HEK293 (cell line): ENCODE results near the gene TULP1.

ENCODE experiments used
- MYNN ChIP-seq: fragments of 450-650 bp; formaldehyde crosslinking; IDR thresholded peaks from 2 replicates; pipeline ENCODE4 v1.5.1; 2016; ENCODE audit warnings: missing biosample characterization, missing genetic modification characterization, borderline replicate concordance
- ZNF114 ChIP-seq: fragments of 450-650 bp; formaldehyde crosslinking; IDR thresholded peaks from 2 replicates; pipeline ENCODE4 v1.5.0; 2017; ENCODE audit warnings: missing biosample characterization, missing genetic modification characterization
- ZNF302 ChIP-seq: fragments of 450-650 bp; formaldehyde crosslinking; IDR thresholded peaks from 2 replicates; pipeline ENCODE4 v1.5.1; 2016; ENCODE audit warnings: missing biosample characterization, missing genetic modification characterization, low read depth
- ZNF391 ChIP-seq: fragments of 450-650 bp; formaldehyde crosslinking; IDR thresholded peaks from 2 replicates; pipeline ENCODE4 v1.5.1; 2016; ENCODE audit warnings: low read depth, missing biosample characterization, missing genetic modification characterization, borderline replicate concordance
- ZNF747 ChIP-seq: fragments of 450-650 bp; formaldehyde crosslinking; IDR thresholded peaks from 2 replicates; pipeline ENCODE4 v1.5.1; 2016; ENCODE audit warnings: missing biosample characterization, missing genetic modification characterization
- TF ChIP-seq, protein P1 (sequence below): fragments of 450-650 bp; formaldehyde crosslinking; IDR thresholded peaks from 2 replicates; pipeline ENCODE4 v1.5.1; 2016; ENCODE audit warnings: missing biosample characterization, missing genetic modification characterization
- TF ChIP-seq, protein P2 (sequence below): sonication (generic); formaldehyde crosslinking; IDR thresholded peaks from 2 replicates; pipeline ENCODE4 v1.8.1; 2022; ENCODE audit warnings: mild to moderate bottlenecking, moderate library complexity, missing genetic modification reagents
- TF ChIP-seq, protein P3 (sequence below): IDR thresholded peaks from 2 replicates; pipeline ENCODE4 v1.6.1; 2011; ENCODE audit warnings: mild to moderate bottlenecking, low read depth, low read length, borderline replicate concordance

DNA sequence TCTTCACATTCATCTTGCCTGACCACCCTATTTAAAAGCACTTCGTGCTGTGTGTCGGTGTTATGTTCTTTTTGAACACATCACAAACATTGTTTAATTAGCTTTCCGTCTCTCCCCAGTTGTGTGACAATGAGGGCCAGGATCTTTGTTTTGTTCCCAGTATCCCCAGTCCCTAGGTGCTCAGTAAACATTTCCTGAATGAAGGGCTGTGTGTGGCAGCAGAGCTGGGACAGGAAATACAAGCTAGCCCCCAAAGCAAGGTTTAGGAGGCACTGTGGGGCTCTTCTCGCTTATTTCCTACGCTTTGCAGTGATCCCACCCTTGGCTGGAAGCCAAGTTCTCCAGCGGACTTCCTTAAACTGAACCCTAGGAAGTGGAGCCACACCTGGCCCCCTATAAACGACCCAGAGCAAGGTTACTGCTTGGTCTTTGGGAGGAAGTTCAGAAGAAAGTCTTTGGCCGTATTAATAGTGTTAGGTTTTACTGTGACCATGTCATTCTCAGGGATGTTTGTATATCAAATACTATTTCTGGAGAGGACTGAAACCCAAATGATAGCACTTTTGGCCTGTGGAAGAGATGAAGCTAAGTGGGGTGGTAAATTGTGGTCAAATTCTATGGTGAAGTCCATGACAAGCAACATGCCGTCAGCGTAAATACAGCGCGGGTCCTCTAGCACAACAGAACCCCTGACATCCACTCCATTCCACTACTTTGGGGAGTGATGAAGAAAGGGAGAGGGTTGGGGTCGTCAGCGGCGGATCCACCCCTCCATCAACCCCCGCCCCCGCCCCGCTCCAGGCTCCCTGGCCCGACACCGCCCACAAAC, 61.1 kb downstream of the TULP1 start:
- TF ChIP-seq ZNF747 (tag by site-specific recombination): no peak
- TF ChIP-seq ZNF391 (tag by site-specific recombination): no peak
- TF ChIP-seq ZNF302 (tag by site-specific recombination): no peak
- TF ChIP-seq, protein P1, sequence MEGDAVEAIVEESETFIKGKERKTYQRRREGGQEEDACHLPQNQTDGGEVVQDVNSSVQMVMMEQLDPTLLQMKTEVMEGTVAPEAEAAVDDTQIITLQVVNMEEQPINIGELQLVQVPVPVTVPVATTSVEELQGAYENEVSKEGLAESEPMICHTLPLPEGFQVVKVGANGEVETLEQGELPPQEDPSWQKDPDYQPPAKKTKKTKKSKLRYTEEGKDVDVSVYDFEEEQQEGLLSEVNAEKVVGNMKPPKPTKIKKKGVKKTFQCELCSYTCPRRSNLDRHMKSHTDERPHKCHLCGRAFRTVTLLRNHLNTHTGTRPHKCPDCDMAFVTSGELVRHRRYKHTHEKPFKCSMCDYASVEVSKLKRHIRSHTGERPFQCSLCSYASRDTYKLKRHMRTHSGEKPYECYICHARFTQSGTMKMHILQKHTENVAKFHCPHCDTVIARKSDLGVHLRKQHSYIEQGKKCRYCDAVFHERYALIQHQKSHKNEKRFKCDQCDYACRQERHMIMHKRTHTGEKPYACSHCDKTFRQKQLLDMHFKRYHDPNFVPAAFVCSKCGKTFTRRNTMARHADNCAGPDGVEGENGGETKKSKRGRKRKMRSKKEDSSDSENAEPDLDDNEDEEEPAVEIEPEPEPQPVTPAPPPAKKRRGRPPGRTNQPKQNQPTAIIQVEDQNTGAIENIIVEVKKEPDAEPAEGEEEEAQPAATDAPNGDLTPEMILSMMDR (tag by site-specific recombination): no peak
- no peak for TF ChIP-seq MYNN (tag by site-specific recombination)
- TF ChIP-seq, protein P2, sequence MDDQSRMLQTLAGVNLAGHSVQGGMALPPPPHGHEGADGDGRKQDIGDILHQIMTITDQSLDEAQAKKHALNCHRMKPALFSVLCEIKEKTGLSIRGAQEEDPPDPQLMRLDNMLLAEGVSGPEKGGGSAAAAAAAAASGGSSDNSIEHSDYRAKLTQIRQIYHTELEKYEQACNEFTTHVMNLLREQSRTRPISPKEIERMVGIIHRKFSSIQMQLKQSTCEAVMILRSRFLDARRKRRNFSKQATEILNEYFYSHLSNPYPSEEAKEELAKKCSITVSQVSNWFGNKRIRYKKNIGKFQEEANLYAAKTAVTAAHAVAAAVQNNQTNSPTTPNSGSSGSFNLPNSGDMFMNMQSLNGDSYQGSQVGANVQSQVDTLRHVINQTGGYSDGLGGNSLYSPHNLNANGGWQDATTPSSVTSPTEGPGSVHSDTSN (CRISPR knock-in tag): no peak
- TF ChIP-seq, protein P3, sequence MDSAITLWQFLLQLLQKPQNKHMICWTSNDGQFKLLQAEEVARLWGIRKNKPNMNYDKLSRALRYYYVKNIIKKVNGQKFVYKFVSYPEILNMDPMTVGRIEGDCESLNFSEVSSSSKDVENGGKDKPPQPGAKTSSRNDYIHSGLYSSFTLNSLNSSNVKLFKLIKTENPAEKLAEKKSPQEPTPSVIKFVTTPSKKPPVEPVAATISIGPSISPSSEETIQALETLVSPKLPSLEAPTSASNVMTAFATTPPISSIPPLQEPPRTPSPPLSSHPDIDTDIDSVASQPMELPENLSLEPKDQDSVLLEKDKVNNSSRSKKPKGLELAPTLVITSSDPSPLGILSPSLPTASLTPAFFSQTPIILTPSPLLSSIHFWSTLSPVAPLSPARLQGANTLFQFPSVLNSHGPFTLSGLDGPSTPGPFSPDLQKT: no peak
- no peak for TF ChIP-seq ZNF114 (tag by site-specific recombination)
